Nephron progenitor cell (in vitro differentiated cells): Measurements from ENCODE around the gene HHEX.

Experiments used
- DNase-seq: peaks from one replicate; pipeline ENCODE4 v3.0.0; 2021
- H3K27ac Mint-ChIP-seq: 2 replicates; pipeline ENCODE4 v1.8.0; 2021; ENCODE audit warnings: mild to moderate bottlenecking, moderate library complexity, mixed read lengths
- H3K27me3 Mint-ChIP-seq: 2 replicates; pipeline ENCODE4 v1.8.0; 2021; ENCODE audit warnings: mild to moderate bottlenecking, low read depth, mixed read lengths; ENCODE audit not compliant: poor library complexity
- H3K36me3 Mint-ChIP-seq: 2 replicates; pipeline ENCODE4 v1.8.0; 2021; ENCODE audit warnings: low read depth, mixed read lengths
- H3K4me1 Mint-ChIP-seq: 2 replicates; pipeline ENCODE4 v1.8.0; 2021; ENCODE audit warnings: mixed read lengths
- H3K4me3 Mint-ChIP-seq: 2 replicates; pipeline ENCODE4 v1.8.0; 2021; ENCODE audit warnings: mild to moderate bottlenecking, moderate library complexity, mixed read lengths
- H3K9me3 Mint-ChIP-seq: 2 replicates; pipeline ENCODE4 v1.8.0; 2021; ENCODE audit warnings: mild to moderate bottlenecking, moderate library complexity, mixed read lengths
- CTCF ChIP-seq: fragments of 200-600 bp; sonication (generic); IDR thresholded peaks from 2 replicates; pipeline ENCODE4 v1.5.0; 2021; ENCODE audit warnings: antibody characterized with exemption

HHEX gene

DNA sequence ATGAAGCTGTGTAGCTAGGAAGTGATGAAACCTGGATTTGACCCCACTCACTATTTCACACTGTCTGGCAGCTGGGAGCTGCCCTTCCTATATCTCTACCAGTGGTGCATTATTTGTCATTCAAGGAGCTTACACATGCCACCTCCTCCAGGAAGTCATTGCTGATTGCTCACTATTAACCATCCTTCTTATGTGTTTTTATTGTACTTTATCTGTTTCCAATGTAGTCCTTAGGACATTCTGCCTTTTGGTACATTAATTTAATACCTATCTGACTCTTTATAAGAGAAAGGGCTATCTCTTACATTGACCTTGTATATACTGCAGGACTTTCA lies 31.0 kb downstream of the HHEX start:
- no peak for TF ChIP-seq CTCF
- Mint-ChIP-seq H3K36me3 (no peaks in the 10 kb centered on the region), H3K27me3 (peaks cover 25% of the 10 kb centered on the region), H3K4me1 (no peaks in the 10 kb centered on the region), H3K4me3 (no peak overlapping the region), H3K9me3 (peaks cover 4% of the 10 kb centered on the region), H3K27ac (no peak overlapping the region)
- no peak for DNase-seq

DNA sequence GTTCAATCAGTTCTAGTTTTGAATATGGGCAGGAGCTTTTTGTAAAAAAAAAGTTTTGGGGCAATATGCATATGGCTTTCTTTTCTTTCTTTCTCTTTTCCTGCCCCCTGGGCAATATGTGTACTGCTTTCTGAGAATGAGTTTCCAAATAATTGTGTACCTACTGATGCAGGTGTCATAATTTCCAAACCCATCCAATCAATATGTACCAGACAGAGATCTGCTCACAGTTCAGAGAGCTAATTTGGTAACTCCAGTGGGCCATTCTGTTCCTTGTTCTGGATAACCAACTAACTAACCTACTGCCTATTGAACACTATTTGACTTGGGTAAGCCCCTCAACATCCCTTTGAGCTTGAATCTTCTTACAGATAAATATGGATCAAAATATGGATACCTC lies 32.6 kb downstream of the HHEX start:
- Mint-ChIP-seq H3K27me3 (peaks cover 26% of the 10 kb centered on the region), H3K4me3 (no peak overlapping the region), H3K27ac (no peak overlapping the region), H3K9me3 (peaks cover 4% of the 10 kb centered on the region), H3K36me3 (no peaks in the 10 kb centered on the region), H3K4me1 (peaks cover 4% of the 10 kb centered on the region)
- no peak for DNase-seq
- no peak for TF ChIP-seq CTCF

- H3K27ac Mint-ChIP-seq = no peak overlapping the region
- no peak for TF ChIP-seq CTCF
Observed at GRCh38 chr10:92727141-92727540, 37.4 kb downstream of the HHEX start.

DNA sequence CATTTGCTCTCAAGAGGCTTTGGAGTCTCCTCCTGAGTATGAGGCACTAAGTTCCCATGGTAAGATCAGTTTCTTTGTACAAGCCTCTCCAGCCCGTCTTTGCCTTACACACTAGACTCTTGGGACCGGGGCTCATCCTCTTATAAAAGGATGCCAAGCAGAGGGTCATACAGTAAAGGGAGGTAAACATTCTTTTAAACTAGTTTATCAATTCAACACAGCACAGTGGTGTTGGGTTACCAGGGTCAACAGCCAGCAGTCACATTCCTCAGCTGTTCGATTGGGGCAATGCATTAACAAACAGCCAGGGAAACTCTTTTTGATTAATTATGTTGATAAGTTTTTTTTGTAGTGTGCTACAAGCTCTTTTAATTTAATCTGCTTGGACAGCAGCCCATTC lies 37.8 kb downstream of the HHEX start:
- H3K4me1 Mint-ChIP-seq = peaks cover 12% of the 10 kb centered on the region
- no peak for DNase-seq
- H3K27ac Mint-ChIP-seq = peak overlapping the region; percentile 40
- H3K27me3 Mint-ChIP-seq = peaks cover 19% of the 10 kb centered on the region
- no peaks in the 10 kb centered on the region for H3K36me3 Mint-ChIP-seq
- no peak for TF ChIP-seq CTCF
- no peak overlapping the region for H3K4me3 Mint-ChIP-seq
- peaks cover 4% of the 10 kb centered on the region for H3K9me3 Mint-ChIP-seq

More at GRCh38 chr10:92727141-92727540, 37.4 kb downstream of the HHEX start:
- H3K4me1 Mint-ChIP-seq = peaks cover 12% of the 10 kb centered on the region
- no peak overlapping the region for H3K4me3 Mint-ChIP-seq
- no peaks in the 10 kb centered on the region for H3K36me3 Mint-ChIP-seq
- peaks cover 4% of the 10 kb centered on the region for H3K9me3 Mint-ChIP-seq
- DNase-seq = no peak
- H3K27me3 Mint-ChIP-seq = peaks cover 19% of the 10 kb centered on the region

DNA sequence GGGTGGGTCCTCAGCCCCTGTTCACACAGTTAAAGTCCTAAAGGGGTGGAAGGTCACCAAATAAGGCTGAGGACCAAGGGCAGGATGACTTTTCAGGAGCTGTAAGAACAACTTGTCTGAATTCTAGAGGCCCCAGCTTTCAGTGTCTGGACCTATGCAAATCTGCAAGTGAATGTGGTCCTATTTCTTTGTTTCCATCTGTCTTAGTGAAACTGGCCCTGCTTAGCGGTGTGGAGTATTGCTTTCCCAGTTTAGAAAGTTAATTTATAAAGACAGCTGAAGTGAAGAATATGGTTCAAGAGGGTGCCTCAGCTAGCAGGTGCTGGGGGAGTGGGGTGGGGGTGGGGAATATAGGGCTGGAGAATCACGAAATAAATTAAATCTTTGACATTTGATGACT lies 40.1 kb downstream of the HHEX start:
- H3K36me3 Mint-ChIP-seq = no peaks in the 10 kb centered on the region
- DNase-seq = no peak
- H3K9me3 Mint-ChIP-seq = peaks cover 4% of the 10 kb centered on the region
- TF ChIP-seq CTCF = no peak
- peaks cover 12% of the 10 kb centered on the region for H3K4me1 Mint-ChIP-seq
- H3K27ac Mint-ChIP-seq = no peak overlapping the region
- peaks cover 18% of the 10 kb centered on the region for H3K27me3 Mint-ChIP-seq
- no peak overlapping the region for H3K4me3 Mint-ChIP-seq

DNA sequence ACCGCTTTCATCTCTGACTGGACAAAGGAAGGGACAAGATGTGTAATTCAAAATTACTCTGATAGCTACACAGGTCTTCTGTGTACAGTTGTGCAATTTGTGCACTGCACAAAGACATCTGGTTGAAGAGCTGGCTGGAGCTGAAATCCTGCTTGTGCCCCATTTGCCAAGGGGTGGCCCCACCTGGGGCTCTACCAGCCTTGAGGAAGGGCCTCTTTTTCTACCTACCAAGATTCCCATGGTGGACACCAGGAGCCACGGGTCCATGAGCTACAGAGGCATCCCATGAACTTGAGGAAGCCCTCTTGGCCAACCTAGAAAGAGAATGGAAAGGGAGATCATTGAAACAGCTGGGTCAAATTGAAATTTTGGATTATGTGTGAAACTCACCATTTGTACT lies 43.2 kb downstream of the HHEX start:
- Mint-ChIP-seq H3K27me3 (peaks cover 13% of the 10 kb centered on the region), H3K9me3 (no peaks in the 10 kb centered on the region), H3K36me3 (no peaks in the 10 kb centered on the region), H3K27ac (no peak overlapping the region), H3K4me1 (peaks cover 2% of the 10 kb centered on the region), H3K4me3 (no peak overlapping the region)
- no peak for TF ChIP-seq CTCF
- no peak for DNase-seq
